HG03439 (cell line): ENCODE results near the gene P3H3.

Experiments used
- ATAC-seq: cut with Tn5 transposase; IDR thresholded peaks from one replicate; pipeline ENCODE4 v1.9.1; 2021; ENCODE audit warnings: mild to moderate bottlenecking, moderate library complexity; ENCODE audit not compliant: unreplicated experiment

Gene P3H3, protein sequence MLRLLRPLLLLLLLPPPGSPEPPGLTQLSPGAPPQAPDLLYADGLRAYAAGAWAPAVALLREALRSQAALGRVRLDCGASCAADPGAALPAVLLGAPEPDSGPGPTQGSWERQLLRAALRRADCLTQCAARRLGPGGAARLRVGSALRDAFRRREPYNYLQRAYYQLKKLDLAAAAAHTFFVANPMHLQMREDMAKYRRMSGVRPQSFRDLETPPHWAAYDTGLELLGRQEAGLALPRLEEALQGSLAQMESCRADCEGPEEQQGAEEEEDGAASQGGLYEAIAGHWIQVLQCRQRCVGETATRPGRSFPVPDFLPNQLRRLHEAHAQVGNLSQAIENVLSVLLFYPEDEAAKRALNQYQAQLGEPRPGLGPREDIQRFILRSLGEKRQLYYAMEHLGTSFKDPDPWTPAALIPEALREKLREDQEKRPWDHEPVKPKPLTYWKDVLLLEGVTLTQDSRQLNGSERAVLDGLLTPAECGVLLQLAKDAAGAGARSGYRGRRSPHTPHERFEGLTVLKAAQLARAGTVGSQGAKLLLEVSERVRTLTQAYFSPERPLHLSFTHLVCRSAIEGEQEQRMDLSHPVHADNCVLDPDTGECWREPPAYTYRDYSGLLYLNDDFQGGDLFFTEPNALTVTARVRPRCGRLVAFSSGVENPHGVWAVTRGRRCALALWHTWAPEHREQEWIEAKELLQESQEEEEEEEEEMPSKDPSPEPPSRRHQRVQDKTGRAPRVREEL

GRCh38 chr12:6827982-6828780, at the start of gene P3H3:
P3H3 (plus strand) TSS chr12:6828407; CDS start chr12:6828441, 34 bp downstream.
- ATAC-seq: no peak

- peak; percentile 86 for ATAC-seq
Measured at GRCh38 chr12:6778574-6779550, 49.3 kb upstream of the P3H3 start.

GRCh38 chr12:6779708-6780432, 48.3 kb upstream of the P3H3 start:
- no peak for ATAC-seq

- no peak for ATAC-seq
Measured at GRCh38 chr12:6780573-6780972, 47.6 kb upstream of the P3H3 start.

- ATAC-seq: no peak
Measured at GRCh38 chr12:6782119-6782518, 46.1 kb upstream of the P3H3 start.

- no peak for ATAC-seq
Measured at GRCh38 chr12:6782850-6783566, 45.2 kb upstream of the P3H3 start.

- ATAC-seq: no peak
Measured at GRCh38 chr12:6783828-6784227, 44.4 kb upstream of the P3H3 start.

DNA sequence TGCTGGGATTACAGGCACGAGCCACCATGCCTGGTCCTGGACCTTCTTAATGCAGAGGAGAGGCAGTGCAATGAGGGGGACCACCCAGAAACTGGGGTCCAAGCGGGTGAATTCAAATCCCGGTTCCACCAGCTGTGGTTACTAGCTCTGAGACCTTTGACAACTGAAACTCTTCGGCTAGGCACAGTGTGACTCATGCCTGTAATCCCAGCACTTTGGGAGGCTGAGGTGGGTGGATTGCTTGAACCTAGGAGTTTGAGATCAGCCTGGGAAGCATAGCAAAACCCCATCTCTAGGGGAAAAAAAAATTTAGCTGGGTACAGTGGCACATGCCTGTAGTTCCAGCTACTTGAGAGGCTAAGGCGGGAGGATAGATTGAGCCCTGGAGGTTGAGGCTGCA, 43.9 kb upstream of the P3H3 start:
- ATAC-seq: no peak

GRCh38 chr12:6784761-6785160, 43.4 kb upstream of the P3H3 start:
- ATAC-seq: no peak

DNA sequence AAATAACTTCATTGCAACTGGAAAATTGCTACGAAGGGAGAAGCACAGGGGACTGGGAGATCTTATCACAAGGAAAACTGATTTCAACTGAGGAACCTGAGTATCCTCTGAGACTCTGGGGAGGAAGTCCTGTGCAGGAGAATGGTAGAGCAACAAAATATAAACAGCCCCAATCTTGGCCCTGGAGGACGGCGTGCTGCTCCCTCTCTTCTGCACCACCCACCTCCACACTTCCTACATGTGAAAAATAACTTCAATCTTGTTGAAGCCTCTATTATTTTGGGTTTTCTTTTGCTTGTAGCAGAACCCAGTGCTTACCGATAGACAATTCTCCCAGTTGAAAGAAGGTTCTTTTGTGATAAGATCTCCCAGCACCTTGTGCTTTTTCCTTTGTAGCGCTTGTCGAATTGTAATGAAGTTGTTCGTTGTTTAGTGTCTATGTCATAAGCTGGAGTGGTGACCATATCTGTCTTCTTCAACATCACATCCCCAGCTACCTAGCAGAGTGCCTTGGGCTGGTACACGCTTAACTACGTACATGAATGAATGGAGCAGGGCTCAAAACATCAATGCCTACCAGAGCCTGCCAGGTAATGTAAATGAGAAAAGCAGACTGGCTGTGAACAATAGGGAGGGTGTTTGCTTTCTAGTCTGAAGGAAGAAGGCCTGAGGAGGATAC, 41.7 kb upstream of the P3H3 start:
- no peak for ATAC-seq

GRCh38 chr12:6787309-6787708, 40.9 kb upstream of the P3H3 start:
- ATAC-seq: no peak

DNA sequence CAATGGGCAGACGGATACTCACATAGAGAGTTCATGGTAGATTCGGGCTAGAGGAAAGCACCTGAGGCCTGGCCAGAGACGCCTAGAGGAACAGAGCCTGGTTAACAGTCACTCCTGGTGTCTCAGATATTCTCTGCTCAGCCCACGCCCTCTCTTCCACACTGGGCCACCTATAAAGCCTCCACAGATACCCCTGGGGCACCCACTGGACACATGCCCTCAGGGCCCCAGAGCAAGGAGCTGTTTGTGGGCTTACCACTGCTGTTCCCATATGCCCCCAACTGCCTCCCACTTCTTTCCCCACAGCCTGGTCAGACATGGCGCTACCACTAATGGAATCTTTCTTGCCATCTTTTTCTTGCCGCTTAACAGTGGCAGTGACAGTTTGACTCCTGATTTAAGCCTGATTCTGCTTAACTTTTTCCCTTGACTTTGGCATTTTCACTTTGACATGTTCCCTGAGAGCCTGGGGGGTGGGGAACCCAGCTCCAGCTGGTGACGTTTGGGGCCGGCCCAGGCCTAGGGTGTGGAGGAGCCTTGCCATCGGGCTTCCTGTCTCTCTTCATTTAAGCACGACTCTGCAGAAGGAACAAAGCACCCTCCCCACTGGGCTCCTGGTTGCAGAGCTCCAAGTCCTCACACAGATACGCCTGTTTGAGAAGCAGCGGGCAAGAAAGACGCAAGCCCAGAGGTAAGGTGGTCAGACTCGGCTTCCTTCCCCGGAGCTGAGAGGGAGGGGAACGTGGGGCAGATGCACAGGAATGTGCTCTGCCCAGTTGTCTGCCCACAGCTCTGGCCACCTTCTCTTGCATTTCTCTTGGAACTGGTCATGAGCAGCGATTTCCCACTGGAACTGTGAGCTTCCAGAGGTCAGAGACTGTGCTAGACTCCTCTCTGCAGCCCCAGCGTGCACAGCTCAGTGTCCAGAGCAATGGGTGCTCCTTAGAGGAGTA, 39.0 kb upstream of the P3H3 start, which contains the start of gene CD4:
Gene CD4, plus strand, starts transcription at position 557 of the 953 bp plus-strand sequence. CDS start 10,611 bp downstream, outside the sequence.
- ATAC-seq: no peak

DNA sequence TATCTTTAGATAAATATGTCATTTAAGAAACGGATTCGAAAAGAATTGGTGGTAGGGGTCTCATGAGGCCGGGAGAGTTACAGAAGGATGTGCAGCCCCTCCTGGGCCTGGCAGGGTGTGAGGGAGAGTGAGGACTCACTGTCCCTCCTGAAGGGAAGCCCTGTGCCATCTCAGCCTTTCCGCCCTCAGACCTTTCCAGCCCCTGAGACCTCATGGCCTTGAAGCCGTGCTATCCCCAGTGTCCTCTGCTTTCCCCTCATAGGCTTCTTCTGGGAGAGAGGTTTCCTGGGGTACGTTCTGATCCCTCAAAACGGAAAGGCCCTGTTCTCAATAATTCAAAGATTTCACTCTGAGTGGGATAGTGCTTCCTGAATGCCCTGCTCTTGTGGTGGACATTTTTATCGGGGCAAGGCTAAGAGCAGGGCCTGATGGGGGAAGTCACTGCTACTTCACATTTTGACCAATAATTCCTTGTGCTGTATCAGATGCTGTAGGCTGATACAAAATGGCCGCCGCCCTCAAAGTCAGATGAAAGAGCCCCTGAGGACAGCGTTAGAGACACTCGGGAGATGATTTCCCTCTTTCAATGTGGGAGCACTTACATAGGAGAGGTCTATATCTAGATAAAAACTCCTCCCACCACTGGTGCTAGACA, 37.6 kb upstream of the P3H3 start:
- no peak for ATAC-seq

DNA sequence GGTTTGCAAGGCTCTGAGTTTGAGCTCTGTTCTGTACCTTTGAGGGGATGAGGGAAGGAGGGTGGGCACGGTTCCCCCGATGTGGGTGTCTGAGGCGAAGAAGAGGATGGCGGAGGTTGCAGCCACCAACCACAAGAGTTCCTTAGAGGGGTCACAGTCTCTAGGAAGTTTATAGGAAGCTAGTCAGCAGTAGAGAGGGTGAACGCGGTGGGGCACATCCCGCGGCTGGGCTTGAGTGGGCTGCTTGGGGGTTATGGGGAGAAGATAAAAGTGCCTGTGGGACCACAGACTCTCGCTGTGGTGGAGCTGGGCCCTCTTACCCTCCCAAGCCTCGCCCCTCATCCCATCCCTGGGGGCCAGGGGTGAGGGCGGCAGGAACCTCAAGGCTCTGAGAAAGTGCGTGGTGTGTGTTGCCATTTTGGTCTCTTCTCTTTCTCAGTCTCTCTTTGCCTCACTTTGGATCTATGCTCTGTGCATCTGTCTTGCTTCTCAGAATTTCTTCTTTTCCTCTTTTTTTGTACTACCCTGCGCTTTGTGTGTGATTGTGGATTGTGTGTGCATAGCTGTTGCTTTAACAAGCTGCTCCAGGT, 36.2 kb upstream of the P3H3 start:
- ATAC-seq: no peak

- no peak for ATAC-seq
Measured at GRCh38 chr12:6792522-6793201, 35.5 kb upstream of the P3H3 start.

GRCh38 chr12:6795088-6795487, 33.1 kb upstream of the P3H3 start:
- ATAC-seq: no peak
